Upper lobe of left lung (tissue), 4 donors: ENCODE measurements around the gene SP5.

Experiments
- CTCF ChIP-seq, 6 experiments: fragments of 450-650 bp in 4 of 6; fragments of 200-600 bp in 2 of 6; sonication (generic) in 2 of 6; IDR thresholded peaks; one replicate each; pipeline ENCODE4 v1.5.1; 2016 to 2019; ENCODE audit warnings: antibody characterized with exemption in 6 of 6
- POLR2A ChIP-seq, 4 donors: fragments of 450-650 bp; IDR thresholded peaks; one replicate each; pipeline ENCODE4 v1.5.1; 2016 to 2017; ENCODE audit warnings: antibody characterized with exemption in 4 of 4, mild to moderate bottlenecking in 2 of 4
- POLR2AphosphoS5 ChIP-seq, 2 donors: sonication (generic); formaldehyde crosslinking; IDR thresholded peaks; one replicate each; pipeline ENCODE4 v1.5.1; 2017; ENCODE audit warnings: antibody characterized with exemption in 2 of 2

- TF ChIP-seq CTCF (IDR thresholded peaks at IDR 0.05) (no peak), POLR2AphosphoS5 (IDR thresholded peaks at IDR 0.05) (no peak), POLR2A (IDR thresholded peaks at IDR 0.05) (no peak)
Observed at GRCh38 chr2:170745305-170745704, 30.2 kb downstream of the SP5 start.
